Spleen (tissue), 7 donors: ENCODE measurements around the gene WSCD2.

ENCODE experiments used
- CTCF ChIP-seq, 11 experiments: fragments of 200-600 bp in 7 of 11; fragments of 450-650 bp in 4 of 11; sonication (generic) in 4 of 11; IDR thresholded peaks in 8 of 11; conservative IDR thresholded peaks in 3 of 11; 1 replicate in 7 of 11; 2 replicates in 4 of 11; pipeline versions ENCODE4 v1.4.0 to v1.8.0; 2016 to 2021; ENCODE audit warnings: antibody characterized with exemption in 11 of 11, inconsistent platforms in 4 of 11, mild to moderate bottlenecking in 1 of 11
- POLR2A ChIP-seq, 3 donors: fragments of 450-650 bp; IDR thresholded peaks; one replicate each; pipeline ENCODE4 v1.5.1; 2017; ENCODE audit warnings: antibody characterized with exemption in 3 of 3, mild to moderate bottlenecking in 1 of 3
- POLR2AphosphoS5 ChIP-seq, 3 donors: sonication (generic); formaldehyde crosslinking; IDR thresholded peaks; one replicate each; pipeline ENCODE4 v1.5.1; 2017; ENCODE audit warnings: antibody characterized with exemption in 3 of 3
- donor health status: DM: no; HTN: no; CAD: no; lungs with moderate emphysema.
- donor health status: DM: no; HTN: no; CAD: no.
- donor health status: DM: no; HTN: no; CAD: no.

GRCh38 chr12:108091679-108092051 is 37.4 kb upstream of the WSCD2 start:
- TF ChIP-seq CTCF (IDR thresholded peaks at IDR 0.05 in 8 of 11, conservative IDR thresholded peaks at IDR 0.05 in 3 of 11) = no peak
- no peak for TF ChIP-seq POLR2A (IDR thresholded peaks at IDR 0.05)
- no peak for TF ChIP-seq POLR2AphosphoS5 (IDR thresholded peaks at IDR 0.05)
